ENCODE results near the gene ADAMTSL1.

DNA sequence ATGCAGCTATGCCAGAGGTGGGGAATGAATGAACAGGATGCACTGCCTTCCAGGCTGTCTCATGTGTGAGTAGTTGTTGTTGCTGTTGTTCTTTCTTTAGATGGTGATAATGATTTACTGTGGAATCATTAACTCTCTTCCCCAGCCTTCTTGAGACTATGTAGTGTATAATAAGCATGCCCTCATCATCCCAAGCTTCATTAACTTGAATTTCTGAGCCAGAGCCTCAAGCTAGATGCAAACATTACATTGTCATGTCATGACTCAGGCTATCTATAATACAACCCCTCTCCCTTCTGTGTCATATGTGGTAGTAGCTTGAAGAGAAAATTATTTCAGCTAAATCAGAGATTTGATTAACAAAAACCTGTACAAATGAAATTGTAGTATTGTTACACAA is 10.0 kb upstream of the ADAMTSL1 start:
- TF ChIP-seq EZH2 (IDR thresholded peaks at IDR 0.05; ENCODE audit: borderline replicate concordance, low read depth, low read length, severe bottlenecking) (no peak), CTCF (IDR thresholded peaks at IDR 0.05; ENCODE audit: borderline replicate concordance, extremely low read depth, low read length, poor library complexity, severe bottlenecking) (no peak)

Measured in DND-41 (cell line).